HG03159 (cell line): ENCODE data around the gene KLHL29.

ENCODE experiments used
- ATAC-seq: cut with Tn5 transposase; IDR thresholded peaks from one replicate; pipeline ENCODE4 v1.9.1; 2021; ENCODE audit warnings: mild to moderate bottlenecking, moderate library complexity; ENCODE audit not compliant: unreplicated experiment

KLHL29 gene

DNA sequence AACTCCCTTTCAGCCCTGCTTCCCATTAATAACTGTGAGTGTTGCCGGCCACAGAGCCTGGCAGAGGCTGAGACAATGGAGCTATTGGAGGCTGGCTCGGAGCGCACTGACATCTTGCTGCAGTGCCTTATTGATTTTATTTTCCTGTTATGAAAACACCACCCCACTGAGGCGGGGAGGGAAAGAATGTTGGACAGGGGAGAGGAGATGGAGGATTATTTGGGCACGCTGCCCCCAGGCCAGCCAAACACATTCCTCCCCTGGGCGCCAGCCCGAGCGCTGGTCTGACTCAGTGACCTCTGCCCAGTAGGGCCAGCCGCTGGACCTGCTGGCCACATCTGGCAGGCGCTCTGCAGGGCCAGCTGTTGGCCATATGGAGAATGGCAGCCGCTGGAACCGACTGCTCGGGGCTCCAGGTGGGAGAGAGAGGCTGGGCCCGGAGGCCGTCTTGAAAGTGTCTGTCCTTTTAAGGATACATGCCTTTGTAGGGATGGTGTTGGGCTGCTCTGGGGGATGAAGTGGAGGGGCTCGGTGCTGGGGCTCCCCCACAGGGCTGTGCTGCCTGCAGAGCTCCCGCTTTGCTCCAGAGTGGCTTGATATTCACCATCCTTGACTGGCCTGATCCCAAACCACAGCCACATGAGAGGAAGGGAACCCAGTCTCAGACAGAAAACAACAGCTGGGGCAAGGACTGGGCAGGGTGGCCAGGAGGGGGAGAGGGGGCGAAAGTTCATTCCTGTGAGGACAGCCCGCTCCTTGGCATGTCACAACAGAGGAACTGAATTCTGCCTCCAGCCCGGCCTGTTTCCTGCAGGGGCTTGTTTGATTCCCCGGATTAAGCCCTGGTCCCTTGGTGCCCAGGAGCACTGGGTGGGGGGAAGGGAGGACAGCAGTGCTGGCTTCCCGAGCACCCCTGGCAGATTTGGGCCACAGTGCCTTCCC, 179.0 kb downstream of the KLHL29 start:
- no peak for ATAC-seq

DNA sequence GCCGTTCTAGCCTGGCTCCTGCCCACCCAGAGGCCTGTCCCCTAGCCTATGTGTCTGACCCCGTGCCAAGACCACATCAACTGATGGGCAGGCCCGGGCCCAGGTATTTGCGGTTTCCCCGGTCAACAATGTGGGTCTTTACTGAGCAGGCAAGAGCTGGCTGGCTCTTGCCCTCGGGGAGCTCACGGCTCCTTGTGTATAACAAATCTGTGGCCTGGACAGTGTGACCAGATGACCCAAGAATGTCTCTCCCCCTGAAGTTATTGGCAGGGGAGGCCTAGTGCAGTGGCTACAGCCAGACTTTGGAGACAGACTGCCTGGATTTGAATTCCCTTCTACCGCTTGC, 179.6 kb downstream of the KLHL29 start:
- no peak for ATAC-seq

DNA sequence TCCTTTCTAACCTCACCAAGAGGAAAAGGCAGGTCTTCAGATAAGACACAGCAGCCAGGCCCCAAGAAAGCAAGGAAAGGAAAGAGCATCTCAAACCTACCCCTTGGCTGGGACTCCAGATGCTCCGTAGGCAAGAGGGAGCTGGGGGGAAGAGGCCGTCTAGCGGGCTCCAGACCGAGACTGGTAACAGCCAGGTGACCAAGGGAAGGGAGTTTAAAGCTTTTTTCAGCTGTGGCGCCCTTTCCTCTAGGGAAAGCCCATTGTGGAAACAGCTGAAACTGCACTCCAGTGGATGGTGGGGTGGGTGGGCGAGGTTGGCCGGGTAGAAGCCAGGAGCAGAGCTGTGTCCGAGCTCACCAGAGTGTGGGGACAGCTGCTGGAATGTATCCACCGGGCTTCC, 180.4 kb downstream of the KLHL29 start:
- no peak for ATAC-seq

DNA sequence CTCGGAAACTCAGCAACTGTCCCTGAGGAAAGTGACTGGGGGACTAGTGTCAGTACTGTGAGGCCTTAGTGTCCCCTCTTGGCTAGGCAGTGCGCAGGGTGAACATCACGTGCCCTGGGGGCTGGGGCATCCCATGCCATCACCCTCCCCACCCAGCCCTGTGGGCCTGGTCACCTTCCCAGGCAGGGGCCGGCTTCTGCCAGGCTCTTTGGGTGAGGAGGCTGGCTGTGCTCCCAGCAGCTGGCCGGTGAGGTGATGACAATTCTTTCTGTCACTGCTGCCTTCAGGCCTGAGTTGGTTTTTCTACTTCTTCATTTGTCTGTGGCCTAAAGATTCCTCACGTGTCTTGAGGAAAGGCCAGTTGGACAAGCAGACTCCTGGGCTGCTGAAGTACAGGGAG, 180.8 kb downstream of the KLHL29 start:
- no peak for ATAC-seq

DNA sequence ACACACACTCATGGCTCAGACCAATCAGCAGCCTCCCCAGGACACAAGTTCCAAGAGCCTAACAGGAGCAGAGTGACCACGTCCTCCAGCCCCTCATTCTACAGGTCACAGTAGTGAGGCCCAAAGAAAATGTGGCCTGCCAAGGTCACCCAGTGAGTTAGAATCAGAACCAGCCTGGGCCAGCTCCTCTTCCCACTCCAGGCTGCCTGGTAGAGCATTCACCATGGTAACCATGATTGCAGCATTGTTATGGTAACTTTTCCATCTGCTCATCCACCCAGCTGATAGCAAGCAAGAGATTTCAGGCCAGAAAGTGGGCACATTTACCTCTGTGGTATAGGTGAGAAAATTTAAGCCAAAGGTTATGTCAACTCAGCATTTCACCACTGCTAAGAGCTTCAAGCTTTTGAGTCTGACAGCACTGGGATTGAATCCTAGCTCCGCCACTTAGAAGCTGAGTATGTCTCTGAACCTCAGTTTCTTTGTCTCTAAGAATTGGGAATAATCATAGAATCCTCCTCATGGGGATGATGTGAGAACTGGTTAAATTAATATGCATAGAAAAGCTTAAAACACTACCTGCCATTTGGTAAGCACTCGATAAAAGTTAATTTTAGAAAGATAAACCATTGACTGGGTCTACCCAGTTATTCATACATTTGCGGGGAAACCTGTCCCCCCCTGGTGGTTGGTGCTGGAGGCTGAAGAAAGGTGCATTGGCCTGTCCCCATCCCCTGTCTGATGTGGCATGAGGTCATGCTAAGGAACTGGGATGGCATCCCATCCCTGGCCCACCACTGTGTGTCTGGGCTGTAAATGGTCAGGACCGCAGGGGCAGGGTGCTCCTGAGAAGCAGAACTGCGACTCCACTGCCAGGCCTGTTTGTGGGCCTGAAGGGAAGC, 181.5 kb downstream of the KLHL29 start:
- no peak for ATAC-seq

DNA sequence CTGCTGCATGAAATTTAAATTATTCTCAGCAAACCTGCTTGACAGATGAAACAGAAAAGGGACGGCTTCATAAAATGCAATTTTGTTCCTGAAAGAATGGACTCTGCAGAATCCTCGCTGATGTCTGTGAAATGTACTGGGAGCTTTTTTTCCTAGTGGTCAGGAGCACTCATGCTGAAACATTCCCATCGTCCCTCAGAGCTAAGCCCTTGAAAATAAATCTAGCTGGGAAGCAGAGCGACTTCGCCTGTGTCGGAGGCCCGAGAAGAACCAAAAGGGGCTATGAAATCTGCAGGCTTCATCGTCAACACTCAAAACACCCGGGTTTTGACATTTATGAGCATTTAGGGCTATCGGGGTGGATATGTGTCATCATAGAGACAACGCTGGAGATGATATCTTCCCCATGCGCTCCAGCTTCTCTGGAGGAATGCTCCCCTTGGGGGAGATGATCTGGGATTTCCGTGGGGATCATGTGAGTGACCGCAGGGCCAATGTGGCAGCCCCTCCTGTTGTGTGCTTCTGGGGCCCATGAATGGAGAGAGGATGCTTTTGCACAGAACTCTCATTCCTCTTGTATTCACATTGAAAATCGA, 182.3 kb downstream of the KLHL29 start:
- ATAC-seq, result no peak

DNA sequence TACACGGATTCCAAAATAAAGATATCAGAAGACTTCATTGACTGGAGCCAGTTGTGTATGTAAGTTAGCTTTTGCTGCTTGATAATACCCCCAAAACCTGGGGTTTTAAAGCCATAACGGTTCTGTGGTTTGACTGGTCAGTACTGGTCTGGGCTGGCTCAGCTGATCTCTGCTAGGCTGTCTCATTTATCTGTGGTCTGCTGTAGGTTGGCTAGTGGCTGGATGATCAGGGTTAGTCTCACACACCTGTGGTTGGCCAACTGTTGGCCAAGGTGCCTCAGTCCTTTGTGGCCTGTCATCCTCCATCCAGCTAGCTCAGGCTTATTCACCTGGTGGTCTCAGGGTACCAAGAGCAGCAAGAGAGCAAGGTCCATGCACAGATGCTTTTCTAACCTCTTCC, 183.2 kb downstream of the KLHL29 start:
- no peak for ATAC-seq

DNA sequence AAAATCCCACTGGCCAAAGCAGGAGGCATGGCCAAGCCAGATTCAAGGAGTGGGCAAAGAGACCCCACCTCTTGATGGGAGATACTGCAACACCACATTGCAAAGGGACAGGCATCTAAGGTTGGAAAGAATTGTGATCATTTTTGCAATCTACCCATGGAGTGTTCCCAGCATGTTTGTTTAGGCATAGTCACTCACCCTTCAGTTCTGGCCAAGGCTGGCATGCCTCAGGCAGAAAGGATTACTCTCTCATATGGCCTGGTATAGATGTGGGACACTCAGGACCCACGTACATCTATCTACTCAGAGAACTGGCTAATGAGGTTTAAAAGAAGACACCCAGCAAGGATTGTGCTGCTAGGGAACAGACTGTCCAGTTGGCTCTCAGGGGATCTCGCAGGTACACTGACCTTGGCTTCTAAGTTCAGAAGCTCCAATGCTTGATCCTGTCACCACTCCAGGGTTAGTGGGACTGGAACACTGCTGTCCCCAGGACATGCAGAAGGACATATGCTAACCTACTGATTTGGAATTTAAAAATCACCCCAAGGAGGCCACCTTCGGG, 183.7 kb downstream of the KLHL29 start:
- no peak for ATAC-seq

DNA sequence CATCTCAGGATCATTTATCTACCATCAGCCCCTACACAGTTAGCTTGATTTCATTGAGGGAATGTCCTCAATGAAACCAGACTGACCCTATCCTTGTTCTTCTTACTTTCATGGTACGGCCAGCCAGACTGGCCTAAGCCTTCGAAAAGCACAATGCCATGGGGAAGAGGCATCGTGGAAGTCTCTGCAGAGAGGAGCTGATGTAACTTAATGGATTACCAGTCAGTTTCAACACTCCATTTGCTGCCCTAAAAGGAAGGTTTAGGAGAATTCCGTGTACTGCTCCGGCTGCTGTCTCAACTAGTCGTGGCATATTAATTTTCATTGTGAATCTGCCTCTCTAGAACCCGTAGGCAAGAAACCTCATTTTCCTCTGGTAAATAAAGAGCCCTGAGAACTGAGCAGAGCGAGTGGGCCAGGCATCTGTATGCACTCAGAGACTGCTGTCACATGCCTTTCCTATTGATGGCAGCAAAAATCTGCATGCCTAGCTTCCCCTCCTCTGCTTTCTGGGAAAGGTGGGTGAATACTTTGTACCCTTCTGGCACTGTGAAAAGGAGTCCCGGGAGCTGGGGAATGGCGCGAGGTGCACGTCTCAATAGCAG, 184.9 kb downstream of the KLHL29 start:
- ATAC-seq, result no peak

DNA sequence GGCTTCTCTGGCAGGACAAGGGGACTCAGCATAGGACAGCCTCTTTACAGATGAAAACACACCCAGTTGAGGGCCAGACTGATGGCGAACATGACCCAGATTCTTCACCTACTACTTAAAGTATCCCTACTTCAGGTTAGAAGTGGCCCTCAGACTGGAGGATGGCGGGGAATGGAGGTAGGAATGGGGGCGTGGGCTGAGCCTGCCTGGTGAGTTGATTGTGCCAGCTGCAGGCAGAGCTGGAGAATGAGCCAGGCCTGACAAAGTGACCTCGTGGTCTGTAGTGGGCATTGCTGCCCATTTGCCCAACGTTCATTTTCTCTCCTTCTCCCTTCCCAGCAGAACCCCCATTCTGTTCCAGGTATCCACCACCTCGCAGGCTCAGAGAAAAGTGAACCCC, 186.1 kb downstream of the KLHL29 start:
- ATAC-seq, result no peak

DNA sequence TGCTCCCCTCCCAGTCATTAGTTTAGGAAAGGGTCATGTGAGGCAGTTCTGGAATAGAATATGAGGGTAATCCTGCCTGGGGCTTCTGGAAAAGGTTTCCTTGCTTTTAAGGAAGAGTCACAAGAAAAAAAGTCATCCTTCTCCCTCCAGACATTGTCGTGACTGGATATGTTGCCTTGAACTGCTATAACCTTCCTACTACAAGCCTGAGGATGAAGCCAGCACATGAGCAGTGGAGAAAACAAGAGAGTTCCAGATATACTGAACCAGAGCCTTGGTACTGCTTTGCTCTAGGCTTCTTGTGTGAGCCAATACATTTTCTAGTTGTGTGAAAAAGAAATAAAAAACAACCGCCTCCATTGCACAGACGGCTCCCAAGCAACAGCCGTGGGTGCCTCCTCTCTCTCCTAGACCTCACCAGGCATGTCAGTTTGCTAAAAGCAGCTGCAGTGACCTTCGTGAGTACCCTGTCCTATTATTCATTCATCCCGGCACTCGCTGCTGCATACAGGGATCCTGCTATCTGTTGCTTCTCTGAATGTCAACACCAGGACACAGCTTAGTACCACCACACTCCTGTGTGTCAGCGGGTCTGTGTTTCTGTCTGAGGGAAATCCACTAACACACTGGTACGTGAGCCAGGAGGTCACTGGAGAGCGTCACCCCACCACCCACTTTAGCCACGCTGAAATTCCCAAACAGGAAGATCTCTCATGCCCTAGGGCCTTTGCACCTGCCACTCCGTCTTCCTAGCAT, 186.7 kb downstream of the KLHL29 start:
- ATAC-seq, result no peak

DNA sequence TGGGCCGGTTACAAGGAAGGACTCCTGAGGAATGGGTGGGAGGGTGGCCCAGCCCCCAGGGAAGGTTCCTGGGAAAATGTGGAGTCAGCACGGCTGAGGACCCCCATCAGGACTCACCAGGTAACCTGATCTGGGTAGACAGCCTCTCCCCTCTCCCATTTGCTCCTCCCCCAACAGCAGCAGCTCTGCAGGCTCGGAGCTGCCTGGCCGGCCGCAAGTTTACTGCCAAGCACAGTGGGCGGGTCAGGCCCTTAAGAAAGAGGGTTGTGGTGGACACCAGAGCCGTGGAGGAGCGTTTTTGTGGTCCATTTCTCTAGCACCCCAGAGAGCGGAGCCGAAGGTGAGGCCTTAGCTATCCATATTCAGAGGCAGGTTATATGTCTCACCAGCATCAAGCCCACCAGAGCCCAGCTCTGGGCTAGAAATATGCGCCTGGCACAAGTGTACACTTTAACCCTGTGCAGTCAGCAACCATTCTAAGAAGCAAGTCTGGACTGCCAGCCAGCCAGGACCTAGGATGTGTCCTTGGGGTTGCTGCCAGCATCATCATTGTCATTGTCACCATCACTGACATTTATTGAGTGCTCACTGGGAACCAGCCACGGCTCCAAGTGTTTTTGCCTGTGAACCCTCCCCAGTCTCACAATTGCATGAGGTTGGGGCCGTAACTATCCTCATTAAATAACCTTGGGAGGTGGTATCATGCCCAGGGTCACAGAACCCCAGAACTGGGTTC, 190.1 kb downstream of the KLHL29 start:
- ATAC-seq, result no peak

DNA sequence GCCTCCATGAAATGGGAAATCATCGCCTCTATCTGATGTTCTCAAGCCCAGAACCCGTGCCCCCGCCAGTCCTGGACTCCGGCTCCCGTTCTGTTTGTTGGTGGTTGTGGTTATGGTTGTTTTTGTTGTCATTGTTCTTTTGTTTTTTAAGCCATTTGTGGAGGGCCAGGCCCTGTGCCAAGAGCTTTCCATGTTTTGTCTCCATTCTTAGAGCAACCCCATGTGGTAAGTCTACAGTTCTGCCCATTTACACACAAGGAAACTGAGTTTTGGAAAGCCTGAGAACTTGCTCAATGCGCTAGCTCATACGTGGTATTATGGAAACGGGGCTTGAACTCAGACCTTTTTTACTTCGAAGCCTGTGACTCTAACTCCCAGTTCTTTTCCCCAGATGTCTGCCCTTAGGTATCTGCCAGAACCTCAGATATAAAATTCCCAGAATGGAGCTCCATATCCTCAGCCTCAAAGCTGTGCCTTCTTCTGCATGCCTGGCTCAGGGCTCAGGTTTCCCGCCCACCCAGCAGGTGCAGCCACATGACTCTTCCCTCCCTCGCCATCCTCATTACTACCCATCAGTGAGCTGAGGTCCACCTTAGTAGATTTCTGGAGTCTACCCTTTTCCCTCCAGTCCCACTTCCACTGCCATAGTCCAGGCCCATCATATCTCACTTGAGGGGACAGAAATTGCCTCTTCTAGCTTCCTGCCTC, 194.1 kb downstream of the KLHL29 start:
- ATAC-seq, result no peak

DNA sequence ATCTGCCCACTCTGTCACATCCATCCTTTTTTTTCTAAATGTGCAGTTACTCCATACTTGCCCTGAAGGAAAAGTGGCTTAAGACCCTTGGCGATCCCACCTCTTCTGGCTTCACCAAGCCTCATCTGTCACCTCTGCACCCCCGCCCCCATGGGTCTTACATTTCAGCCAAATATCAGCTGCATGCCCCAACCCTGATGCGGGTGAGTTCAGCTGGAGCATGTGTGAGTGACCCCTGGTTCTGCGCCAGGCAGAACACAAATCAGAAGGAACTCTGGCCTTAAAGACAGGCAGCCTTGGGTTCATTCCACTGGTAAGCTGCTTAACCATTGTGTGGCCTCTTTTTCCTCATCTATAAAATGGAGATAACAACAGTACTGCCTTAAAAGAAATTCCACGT, 194.7 kb downstream of the KLHL29 start:
- no peak for ATAC-seq

DNA sequence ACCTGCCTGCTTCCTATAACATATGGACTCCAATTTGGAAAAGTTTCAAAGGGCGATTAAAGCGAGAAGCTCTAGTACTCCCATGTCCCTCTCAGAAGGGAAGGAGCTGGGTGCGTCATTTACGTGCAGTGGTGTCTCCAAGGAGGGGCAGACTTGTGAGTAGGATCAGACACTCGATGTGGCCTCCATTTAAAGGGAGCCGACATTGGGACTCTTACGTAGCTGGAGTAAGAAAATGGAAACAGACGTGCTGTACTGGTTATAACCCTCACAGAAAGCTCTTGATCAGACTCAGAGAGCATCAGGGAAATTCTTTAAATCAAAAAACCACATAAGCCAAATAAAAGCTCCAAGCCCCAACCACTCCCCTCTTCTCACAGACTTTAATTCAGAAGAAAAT, 198.5 kb downstream of the KLHL29 start:
- ATAC-seq, result no peak

DNA sequence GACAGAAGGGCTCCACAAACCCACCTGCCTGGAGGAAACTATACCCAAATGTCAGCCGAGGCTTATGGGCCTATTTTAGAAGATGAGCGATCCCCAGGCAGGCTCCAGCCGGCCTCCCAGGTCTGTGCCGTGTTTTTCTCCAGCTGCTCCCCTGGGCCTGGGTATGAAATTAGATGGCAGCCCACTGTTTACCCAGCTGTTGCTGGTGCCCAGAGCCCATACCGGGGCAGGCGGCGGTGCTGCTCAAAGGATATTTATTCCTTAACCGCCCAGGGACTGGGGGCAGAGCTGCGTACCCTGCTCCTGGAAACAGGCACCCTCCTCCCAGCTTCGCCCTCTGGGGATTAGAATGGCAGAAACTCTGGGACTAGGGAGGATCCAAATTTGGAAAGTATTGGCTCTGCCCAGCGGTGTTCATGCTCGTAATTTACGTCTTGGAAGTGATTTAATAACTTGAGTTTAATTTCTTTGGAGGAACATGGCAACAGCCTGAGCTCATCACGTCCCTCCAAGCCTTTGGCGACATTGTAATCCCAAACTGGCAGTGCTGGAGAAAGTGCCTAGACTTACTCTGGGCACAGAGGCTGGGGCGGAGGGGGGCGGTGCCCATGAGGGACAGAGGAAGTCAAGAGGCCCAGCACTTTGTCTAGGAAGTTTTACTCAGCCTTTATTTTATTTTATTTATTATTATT, 199.2 kb downstream of the KLHL29 start:
- ATAC-seq, result no peak

DNA sequence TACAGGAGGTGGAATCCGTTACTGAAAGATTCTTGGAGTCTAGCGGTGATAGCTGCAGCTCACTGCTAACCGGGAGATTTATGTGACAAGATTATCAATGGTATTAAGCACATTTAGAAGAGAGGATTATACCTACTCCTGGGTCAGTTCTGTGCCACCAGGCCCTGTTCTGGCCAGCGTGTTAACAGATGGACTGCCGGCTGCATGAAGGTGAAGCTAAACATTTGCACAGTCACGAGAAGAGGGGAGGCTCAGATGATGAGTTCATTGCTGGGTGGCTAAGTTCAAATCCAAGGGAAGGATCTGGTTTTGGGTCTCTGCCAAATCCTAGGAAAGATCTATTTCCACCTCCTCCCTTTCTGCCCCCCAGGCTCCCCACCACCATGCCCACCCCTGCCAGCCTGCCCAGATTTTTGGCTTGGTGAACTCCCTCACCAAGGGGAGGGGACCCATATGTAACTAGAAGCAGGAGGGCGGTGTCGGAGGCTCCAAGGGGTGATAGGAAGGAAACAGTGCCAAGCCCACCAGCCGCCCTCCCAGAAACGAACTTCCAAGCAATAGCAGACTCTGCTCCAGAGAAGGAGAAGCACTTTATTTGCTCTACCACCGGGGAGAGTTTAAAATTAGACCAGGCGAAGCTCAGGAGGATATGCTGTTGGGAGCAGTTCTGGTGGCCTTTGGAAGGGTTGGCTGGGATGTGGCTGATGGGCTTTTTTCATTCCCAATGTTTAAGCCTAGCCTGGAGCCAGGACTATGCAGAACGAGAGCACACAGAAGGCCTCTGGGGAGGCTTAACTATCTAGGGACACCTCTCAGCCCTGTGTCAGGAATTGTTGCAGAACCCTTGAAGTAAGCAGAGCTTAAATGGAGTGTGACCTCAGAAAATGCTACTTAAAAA, 200.5 kb downstream of the KLHL29 start:
- no peak for ATAC-seq
